Liver (tissue), 3 donors: Measurements from ENCODE around the gene SLX4IP.

Experiments
- EGR1 ChIP-seq, 2 donors: IDR thresholded peaks; 2 replicates each; pipeline ENCODE4 v1.6.1; 2016 to 2018; ENCODE audit warnings: antibody characterized with exemption in 2 of 2, low read depth in 2 of 2
- GABPA ChIP-seq, 2 donors: IDR thresholded peaks in 1 of 2; conservative IDR thresholded peaks in 1 of 2; 2 replicates each; pipeline ENCODE4 v1.6.1; 2016; ENCODE audit warnings: antibody characterized with exemption in 2 of 2, mild to moderate bottlenecking in 1 of 2, moderate library complexity in 1 of 2
- RAD21 ChIP-seq, 2 donors: IDR thresholded peaks; 2 replicates each; pipeline ENCODE4 v1.6.1; 2016; ENCODE audit warnings: antibody characterized with exemption in 2 of 2, mild to moderate bottlenecking in 2 of 2
- TAF1 ChIP-seq: conservative IDR thresholded peaks from 2 replicates; pipeline ENCODE4 v1.6.1; 2016; ENCODE audit warnings: antibody characterized with exemption, mild to moderate bottlenecking
- TF ChIP-seq, protein P1 (sequence below): IDR thresholded peaks from 2 replicates; pipeline ENCODE4 v1.6.1; 2016; ENCODE audit warnings: antibody characterized with exemption
- TF ChIP-seq, protein P2 (sequence below): fragments of 150-350 bp; IDR thresholded peaks from 2 replicates; pipeline ENCODE4 v1.5.1; 2017; ENCODE audit warnings: improper control_type of control experiment, low read depth, low read length; ENCODE audit not compliant: missing input control
- TF ChIP-seq, protein P3 (sequence below): IDR thresholded peaks from 2 replicates; pipeline ENCODE4 v1.6.1; 2016; ENCODE audit warnings: antibody characterized with exemption, mild to moderate bottlenecking
- donor health status: healthy.
- donor health status: healthy.

DNA sequence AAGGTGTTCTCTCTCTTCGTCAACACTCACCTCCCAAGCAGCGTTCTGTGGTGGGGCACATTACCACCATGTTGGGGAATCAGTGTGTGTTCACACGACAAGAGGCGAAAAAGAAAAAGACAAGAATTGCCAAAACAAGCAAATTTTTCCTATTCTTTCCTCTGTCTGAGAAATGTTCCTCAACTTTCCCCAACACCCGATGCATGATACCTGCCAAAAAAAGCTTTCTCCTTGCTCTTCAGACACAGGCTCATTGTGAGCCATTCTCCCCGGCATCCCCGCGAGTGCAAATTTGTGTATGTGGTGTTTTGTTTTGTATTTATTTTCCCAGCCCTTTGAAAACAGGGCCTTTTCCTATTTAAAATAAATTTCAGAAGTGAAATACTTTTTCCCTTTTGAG lies 137.7 kb downstream of the SLX4IP start:
- TF ChIP-seq, protein P1, sequence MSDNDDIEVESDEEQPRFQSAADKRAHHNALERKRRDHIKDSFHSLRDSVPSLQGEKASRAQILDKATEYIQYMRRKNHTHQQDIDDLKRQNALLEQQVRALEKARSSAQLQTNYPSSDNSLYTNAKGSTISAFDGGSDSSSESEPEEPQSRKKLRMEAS, result no peak
- TF ChIP-seq, protein P2, sequence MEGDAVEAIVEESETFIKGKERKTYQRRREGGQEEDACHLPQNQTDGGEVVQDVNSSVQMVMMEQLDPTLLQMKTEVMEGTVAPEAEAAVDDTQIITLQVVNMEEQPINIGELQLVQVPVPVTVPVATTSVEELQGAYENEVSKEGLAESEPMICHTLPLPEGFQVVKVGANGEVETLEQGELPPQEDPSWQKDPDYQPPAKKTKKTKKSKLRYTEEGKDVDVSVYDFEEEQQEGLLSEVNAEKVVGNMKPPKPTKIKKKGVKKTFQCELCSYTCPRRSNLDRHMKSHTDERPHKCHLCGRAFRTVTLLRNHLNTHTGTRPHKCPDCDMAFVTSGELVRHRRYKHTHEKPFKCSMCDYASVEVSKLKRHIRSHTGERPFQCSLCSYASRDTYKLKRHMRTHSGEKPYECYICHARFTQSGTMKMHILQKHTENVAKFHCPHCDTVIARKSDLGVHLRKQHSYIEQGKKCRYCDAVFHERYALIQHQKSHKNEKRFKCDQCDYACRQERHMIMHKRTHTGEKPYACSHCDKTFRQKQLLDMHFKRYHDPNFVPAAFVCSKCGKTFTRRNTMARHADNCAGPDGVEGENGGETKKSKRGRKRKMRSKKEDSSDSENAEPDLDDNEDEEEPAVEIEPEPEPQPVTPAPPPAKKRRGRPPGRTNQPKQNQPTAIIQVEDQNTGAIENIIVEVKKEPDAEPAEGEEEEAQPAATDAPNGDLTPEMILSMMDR, result no peak
- TF ChIP-seq GABPA (IDR thresholded peaks at IDR 0.05 in 1 of 2, conservative IDR thresholded peaks at IDR 0.05 in 1 of 2) (no peak), TAF1 (no peak), EGR1 (IDR thresholded peaks at IDR 0.05; ENCODE audit: low read depth in 2 of 2) (no peak), RAD21 (IDR thresholded peaks at IDR 0.05) (no peak)
- TF ChIP-seq, protein P3, sequence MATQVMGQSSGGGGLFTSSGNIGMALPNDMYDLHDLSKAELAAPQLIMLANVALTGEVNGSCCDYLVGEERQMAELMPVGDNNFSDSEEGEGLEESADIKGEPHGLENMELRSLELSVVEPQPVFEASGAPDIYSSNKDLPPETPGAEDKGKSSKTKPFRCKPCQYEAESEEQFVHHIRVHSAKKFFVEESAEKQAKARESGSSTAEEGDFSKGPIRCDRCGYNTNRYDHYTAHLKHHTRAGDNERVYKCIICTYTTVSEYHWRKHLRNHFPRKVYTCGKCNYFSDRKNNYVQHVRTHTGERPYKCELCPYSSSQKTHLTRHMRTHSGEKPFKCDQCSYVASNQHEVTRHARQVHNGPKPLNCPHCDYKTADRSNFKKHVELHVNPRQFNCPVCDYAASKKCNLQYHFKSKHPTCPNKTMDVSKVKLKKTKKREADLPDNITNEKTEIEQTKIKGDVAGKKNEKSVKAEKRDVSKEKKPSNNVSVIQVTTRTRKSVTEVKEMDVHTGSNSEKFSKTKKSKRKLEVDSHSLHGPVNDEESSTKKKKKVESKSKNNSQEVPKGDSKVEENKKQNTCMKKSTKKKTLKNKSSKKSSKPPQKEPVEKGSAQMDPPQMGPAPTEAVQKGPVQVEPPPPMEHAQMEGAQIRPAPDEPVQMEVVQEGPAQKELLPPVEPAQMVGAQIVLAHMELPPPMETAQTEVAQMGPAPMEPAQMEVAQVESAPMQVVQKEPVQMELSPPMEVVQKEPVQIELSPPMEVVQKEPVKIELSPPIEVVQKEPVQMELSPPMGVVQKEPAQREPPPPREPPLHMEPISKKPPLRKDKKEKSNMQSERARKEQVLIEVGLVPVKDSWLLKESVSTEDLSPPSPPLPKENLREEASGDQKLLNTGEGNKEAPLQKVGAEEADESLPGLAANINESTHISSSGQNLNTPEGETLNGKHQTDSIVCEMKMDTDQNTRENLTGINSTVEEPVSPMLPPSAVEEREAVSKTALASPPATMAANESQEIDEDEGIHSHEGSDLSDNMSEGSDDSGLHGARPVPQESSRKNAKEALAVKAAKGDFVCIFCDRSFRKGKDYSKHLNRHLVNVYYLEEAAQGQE, result no peak
